Inflammatory macrophage treated with lipopolysaccharide for 4 hours (primary cell): ENCODE measurements around the gene CACNA1S.
A peak's percentile ranks its signal among the peaks of the same experiment; 100 is the strongest.

Source experiments
- DNase-seq: peaks from one replicate; pipeline ENCODE4 v3.0.0-alpha.2; 2020

CACNA1S gene

DNA sequence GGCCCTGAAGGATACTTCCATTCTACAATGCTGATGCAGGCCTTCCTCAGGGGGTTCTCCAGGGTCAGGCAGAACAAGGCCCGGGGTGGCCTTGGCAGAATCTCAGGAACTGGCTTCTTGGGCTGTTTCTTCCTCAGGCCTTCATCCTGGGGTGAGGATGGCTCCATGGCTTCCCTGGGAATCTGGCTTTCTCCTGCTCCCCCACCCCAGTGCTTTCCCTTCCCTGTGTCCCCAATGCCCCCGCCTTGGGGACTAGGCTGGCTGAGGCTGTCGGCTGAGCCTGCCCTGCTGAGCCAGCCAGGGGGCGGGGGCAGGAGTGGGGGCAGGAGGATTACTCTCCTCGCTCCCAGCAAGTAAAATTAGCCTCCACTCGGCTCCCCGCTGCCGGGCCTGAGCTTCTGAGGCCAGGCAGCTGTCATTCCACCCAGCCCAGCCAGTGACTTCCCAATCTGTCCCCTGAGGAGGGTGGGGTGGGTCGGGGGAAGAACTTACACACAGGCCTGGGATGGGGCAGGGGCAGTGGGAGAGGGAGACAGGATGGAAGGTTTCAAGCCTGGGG is at the start of gene CACNA1S:
Gene CACNA1S, minus strand, starts transcription at position 254 of the 559 bp plus-strand sequence. Its CDS starts 87 bp downstream, at position 167.
- DNase-seq, result no peak

DNA sequence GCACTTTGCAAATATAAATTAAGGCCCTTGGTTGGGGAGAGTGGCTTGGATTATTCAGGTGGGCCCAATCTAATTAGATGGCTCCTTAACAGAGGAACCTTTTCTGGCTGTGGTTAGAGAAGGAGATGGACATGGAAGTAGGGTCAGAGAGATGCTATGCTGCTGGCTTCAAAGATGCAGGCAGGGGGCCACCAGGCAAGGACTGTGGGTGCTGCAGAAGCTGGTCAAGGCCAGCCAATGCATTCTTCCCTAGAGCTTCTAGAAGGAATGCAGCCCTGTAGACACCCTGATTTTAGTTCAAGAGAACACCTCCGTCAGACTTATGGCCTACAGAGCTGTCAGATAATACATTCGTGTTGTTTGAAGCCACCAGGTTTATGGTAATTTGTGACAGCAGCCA is 45.7 kb upstream of the CACNA1S start:
- DNase-seq, result no peak

DNA sequence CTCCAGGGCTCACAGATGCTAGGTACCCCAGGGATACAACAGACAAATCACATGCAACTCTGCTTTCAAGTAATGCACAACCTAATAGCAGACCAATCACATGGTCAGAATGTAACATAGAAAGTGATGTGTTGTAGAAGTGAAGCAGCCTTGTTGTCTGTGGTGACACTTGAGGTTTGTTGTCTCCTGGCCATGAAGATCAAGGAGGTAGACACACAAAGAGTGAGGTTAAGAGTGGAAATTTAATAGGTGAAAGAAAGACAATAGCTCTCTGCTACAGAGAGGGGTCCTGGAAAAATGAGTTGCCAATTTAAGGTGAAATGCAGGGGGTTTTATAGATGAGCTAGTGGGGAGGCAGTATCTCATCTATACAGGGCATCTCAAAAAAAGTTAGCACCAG is 44.6 kb upstream of the CACNA1S start:
- DNase-seq, result no peak

GRCh38 chr1:201156346-201156745 is 44.1 kb upstream of the CACNA1S start:
- DNase-seq, result no peak

GRCh38 chr1:201155354-201155753 is 43.1 kb upstream of the CACNA1S start:
- DNase-seq, result no peak

DNA sequence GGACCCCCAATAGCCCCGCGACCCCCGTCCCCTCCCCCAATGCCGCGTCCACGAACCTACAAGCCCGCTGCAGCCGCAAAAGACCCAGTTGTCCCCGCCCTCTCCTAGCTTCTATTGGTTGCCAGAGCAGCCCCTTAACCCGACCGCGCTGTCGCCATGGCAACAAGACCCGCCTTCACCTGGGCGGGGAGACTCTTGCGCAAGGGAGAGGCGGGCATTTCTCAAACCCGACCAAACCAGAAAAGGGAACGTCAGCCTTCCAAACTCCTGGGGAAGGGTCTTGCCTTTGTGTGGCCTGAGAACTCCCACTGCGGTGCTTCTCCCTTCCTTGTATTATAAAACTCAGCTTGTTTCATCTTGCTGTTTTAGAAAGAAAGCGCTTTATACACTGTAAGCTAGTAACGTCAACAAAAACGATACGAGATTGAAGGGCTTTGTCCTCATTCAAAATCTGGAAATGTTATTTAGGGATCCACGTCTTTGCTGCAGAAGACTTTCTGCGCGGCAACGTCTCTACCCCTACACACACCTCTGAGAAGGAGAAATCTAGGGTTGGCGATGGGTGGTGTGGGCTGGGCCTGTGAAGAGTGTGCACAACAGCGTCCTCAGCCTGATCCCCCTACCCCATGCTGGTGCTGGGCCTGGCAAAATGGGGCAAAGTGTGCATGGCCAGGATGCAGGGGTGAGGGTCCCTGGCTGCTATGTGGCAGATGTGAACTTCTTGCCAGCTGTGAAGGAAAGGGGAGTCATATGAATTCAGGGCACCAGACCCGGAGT is 42.4 kb upstream of the CACNA1S start, which contains the start of gene TMEM9:
Gene TMEM9, minus strand, starts transcription at position 86 of the 777 bp plus-strand sequence. CDS start 551 bp downstream, outside the sequence.
- peak; percentile 89 for DNase-seq

GRCh38 chr1:201153474-201154388 is 41.5 kb upstream of the CACNA1S start:
- DNase-seq, result no peak

- peak; percentile 36 for DNase-seq
These were observed 37.2 kb upstream of the CACNA1S start for GRCh38 chr1:201149400-201149799.

- DNase-seq, result no peak
These were observed 35.3 kb upstream of the CACNA1S start for GRCh38 chr1:201147396-201148015.

- DNase-seq, result no peak
These were observed 34.6 kb upstream of the CACNA1S start for GRCh38 chr1:201146626-201147390.

- no peak for DNase-seq
These were observed 33.6 kb upstream of the CACNA1S start for GRCh38 chr1:201145816-201146215.

- no peak for DNase-seq
These were observed 32.9 kb upstream of the CACNA1S start for GRCh38 chr1:201145132-201145531.

- DNase-seq, result no peak
These were observed 32.5 kb upstream of the CACNA1S start for GRCh38 chr1:201144701-201145100.

- no peak for DNase-seq
These were observed 31.8 kb upstream of the CACNA1S start for GRCh38 chr1:201143726-201144635.

DNA sequence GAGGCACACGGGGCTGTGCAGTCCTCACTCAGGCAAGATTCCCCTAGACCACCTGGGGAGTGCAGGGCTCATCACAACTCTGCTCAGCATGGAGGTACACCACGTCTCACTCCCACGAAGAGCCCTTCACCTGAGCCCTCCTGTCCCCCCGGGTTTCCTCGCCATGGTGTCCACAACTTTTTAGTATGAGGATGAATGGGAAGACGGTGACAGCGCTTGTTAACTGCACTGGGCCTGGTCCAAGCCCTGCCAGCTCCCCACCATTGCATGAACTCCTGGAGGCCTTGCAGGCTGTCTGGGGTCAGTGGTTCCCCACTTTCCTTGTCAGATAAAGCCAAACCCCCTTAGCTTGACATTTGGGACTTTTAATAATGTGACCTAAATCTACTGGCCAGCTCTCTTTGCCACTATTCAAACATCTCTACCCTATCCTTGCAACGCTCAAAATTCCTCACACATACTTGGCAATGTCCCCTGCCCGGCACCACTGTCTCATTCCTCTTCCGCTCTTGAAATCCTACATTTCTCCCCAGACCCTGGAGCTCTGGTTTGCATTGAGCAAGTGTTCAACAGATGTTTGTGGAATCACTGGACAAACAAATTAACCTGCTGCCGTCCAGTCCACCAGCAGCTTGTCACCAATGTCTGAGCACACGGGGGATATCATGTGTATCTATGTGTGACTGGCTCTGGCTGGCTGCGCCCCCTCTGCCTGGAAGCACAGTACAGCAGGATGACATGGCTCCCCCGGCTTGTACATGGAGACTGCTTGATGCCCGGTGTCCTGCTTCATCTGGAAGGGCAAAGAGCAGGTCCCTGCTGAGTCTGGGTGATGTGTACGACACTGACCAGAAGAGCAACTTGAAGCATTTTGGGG is 30.9 kb upstream of the CACNA1S start:
- no peak for DNase-seq

GRCh38 chr1:201142011-201142848 is 30.0 kb upstream of the CACNA1S start:
- DNase-seq, result no peak

GRCh38 chr1:201141418-201141817 is 29.2 kb upstream of the CACNA1S start:
- DNase-seq, result no peak

- DNase-seq, result no peak
These were observed 28.7 kb upstream of the CACNA1S start for GRCh38 chr1:201140941-201141260.
